Stimulated activated CD4-positive, alpha-beta T cell treated with anti-CD3 and anti-CD28 coated beads, Interleukin-15, amount 100 ng/mL, for 48 hours (primary cell): ENCODE data around the gene ASPG.

ENCODE experiments used
- DNase-seq, 2 donors: peaks; one replicate each; pipeline ENCODE4 v3.0.0-alpha.2; 2020; ENCODE audit warnings: low read depth in 2 of 2

ASPG gene

GRCh38 chr14:104105071-104105821, 19.7 kb downstream of the ASPG start:
- no peak for DNase-seq

- no peak for DNase-seq
These were observed 20.4 kb downstream of the ASPG start for GRCh38 chr14:104105822-104106470.

- no peak for DNase-seq
These were observed 21.0 kb downstream of the ASPG start for GRCh38 chr14:104106471-104106991.

DNA sequence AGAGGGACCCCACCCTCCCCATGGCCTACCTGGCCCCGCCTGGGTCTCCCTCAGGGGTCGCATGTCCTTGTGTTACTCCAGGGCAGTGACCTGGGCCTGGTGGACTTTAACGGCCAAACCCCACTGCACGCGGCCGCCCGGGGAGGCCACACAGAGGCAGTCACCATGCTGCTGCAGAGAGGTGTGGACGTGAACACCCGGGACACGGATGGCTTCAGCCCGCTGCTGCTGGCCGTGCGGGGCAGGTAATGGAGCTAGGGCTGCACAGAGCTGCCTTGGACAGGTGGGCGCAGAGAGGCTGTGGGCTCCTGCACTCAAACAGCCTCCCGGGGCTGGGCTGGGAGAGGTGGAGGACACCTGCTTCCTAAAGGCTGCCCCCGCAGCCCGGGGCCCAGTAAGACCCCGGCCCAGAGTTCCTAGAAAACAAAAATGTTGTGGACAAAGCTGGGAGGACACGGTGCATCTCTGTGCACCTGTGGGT, 21.6 kb downstream of the ASPG start:
- no peak for DNase-seq

DNA sequence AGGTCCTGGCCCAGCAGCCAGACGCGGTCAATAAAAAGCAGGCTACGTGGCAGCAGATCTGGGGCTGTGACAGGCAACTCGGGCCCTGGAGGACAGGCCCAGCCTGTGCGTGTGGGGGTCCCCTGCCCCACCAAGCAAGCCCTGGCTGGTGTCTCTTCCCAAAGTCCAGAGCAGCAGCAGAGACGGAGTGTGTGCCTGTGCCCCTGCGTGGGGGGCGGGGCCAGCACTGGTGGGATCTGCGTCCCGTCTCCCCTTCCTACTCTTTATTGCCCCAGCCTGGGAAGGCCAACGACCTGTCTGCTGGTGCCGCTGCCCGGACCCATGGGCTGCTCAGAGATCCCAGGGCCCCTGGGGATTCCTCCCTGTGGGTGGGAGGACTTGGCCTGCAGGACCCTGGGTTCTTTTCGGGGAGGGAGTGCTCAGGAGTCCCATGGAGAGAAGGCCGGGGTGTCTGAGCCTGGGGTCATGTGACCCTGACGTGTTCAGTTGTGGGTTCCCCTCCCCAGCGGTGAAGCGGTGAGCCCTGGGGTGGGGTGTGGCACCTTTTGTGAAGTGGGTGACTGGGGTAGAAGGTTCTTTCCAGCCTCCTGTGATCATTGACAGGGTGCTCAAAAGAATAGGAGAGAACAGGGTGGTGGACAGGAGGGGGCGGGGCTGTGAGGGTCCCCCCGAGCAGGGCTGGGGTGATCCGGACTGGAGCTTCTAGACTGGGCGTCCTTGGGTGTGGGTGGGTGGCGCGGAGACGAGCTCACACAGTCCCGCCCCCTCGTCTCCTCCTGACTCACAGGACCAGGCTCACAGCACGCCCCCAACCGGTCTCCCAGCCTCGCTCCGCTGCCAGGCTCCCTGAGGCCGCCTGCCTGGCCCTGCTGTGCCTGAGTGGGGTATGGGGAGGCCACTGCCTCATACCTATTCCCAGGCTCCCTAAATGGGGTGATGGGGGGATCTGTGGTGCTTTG, 22.4 kb downstream of the ASPG start:
- no peak for DNase-seq

DNA sequence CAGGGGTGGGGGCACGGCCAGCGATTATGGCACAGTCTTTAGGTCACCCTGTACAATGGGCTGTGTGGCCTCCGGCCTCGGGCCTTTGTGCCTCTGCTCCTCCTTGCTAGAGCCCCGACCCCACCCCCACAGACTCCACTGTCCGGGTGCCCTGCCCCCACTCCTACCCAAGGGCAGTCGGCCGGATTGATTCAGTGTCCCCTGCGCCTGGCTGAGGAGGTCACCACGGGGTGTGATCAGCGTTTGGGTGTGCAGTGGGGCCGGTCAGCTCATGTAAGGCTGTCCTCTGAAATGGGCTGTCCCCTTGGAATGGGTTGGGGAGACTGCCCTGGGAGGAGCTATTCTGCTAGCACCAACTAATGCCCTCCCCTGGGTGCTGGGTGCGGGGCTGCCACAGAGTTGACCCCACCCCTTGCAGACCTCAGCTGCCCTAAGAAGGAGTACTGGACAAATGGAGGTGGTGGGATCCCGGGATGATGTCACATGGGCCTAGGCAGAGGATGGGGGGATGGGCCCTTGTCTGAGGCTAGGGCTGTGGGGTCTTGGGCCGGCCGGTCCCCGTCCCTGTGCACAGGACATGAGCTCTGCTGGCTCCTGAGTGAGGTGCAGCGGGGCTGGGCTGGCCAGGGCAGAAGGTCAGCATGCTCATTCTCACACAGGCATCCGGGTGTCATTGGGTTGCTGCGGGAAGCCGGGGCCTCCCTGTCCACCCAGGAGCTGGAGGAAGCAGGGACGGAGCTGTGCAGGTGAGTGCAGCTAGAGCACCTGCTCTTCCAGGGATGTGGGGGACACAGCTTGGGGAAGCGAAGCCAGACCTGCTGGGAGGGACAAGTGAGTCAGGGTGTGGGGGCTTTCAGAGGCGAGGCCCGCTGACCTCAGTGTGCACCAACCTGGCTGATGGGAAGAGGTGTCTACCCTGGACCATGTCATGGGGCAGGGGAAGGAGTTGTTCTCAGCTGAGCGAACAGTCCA, 23.4 kb downstream of the ASPG start:
- no peak for DNase-seq

DNA sequence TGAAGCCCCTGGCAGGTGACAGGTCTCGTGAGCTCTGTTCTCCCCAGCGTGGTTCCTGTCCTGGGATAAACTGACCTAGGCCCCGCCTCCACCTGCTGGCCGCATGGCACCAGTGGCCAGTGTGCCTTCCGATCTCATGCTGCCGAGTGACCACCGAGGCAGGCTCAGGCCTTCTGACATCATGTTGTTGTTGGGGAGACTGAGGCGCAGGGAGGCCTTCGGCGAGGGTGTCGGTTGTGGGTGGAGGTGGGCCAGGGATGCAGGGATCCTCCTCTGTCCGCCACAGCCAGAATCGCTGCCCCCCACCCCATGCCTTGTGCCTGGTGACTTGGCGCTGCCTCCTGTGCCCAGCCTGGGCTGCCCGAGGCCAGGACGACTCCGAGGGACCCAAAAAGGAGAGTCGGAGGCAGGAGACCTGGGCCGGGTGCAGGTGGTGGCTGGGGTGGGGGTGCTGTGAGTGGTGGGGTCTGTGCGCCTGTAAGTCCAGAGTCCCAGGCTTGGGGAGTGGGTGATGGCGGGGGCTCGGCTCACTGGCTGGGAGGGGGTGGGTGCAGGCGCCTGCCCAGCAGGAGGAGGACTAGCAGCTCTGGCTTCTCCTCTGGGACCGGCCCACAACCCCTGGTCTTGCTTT, 24.3 kb downstream of the ASPG start:
- DNase-seq: no peak

- no peak for DNase-seq
These were observed 25.1 kb downstream of the ASPG start for GRCh38 chr14:104110491-104111209.

DNA sequence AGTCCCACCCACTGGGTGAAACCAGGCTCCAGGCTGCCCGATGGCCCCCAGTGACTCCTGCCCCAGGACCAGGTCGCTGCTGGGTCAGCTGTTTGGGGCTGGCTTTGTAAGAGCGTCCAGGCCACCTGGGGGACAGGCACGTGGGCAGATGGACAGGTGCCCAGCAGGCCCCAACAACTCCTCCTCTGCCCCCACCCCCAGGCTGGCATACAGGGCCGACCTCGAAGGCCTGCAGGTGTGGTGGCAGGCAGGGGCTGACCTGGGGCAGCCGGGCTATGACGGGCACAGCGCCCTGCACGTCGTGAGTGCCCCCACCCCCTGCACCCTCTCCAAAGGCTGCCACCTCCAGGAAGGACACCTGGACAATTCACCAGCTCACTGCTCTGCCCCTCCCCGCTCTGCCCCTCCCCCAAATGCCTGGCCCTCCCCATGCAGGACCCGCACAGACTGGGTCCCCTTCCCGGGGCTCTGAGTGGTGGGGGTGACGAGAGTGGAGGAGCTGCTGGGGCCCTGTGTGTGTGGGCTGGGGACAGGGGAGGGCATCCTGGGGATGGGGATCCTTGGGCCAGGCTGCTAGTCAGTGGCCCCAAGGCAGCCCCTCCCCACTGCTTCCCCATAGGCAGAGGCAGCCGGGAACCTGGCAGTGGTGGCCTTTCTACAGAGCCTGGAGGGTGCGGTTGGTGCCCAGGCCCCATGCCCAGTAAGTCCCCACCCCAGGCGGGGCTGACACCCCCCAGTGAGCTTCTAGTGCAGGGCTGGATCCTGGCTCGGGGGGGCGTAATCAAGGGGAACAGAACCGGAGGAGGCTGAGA, 26.0 kb downstream of the ASPG start:
- no peak for DNase-seq

DNA sequence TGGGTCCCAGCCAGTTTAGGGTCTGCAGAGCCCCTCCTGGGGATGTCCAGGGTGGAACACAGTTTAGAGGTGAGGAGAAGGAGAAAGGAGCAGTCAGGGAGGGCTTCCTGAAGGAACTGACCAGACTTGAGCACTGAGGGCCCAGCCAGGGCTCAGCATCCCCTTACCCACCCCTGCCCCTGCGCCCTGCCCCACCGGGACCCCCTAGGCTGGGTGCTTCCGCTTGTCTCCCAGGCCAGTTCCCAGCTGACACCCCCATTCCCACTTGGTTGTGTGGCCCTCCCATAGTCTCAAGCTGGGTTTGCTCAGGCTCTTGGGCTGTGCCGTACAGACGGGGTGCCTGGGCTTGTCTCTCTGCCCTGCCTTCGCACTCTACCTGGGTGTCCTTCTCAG, 26.6 kb downstream of the ASPG start:
- no peak for DNase-seq

DNA sequence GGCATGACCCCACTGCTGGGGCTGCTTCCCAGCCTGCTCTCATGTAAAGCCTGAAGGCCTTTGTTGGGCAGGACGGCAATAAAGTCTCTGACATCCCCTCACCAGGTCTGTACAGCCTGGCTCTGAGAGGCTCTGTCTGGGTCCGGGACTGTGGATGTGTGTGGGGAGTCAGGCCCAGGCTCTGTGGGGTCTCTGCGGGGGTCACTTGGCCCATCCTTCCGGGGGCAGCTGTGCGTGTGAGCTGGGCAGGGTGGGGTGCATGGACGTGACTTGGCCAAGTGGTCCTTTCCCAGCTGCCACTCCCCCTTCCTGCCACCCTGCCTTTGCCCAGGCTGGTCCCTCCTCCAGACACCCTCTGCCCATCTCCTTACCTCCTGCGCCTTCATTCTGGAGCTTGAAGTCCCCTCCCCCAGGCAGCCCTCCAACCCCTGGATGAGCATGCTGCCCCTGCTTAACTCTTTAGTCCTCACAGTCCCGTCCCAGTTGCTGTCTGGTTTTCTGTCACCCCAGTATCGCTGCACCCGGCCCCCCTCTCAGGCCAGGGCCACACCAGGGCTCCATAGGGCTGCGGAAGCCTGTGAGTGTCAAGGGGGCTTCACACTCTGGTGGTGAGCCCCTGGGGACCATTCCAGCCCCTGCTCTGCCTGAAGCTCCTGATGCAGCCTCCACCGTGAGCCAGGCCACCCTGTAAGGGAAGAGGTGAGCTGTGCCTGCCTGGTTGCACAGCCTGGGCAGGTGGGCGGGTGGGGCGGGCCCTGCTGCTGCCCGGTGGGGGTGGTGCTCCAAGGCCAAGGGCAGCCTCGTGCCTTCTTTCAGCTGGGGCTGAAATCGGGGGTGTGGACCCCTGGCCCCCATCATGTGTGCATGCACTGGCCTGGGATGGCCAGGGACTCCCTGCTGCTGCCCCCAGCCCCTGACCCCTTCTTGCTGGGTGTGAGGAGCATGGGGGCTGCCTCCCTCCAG, 27.4 kb downstream of the ASPG start:
- DNase-seq: no peak

DNA sequence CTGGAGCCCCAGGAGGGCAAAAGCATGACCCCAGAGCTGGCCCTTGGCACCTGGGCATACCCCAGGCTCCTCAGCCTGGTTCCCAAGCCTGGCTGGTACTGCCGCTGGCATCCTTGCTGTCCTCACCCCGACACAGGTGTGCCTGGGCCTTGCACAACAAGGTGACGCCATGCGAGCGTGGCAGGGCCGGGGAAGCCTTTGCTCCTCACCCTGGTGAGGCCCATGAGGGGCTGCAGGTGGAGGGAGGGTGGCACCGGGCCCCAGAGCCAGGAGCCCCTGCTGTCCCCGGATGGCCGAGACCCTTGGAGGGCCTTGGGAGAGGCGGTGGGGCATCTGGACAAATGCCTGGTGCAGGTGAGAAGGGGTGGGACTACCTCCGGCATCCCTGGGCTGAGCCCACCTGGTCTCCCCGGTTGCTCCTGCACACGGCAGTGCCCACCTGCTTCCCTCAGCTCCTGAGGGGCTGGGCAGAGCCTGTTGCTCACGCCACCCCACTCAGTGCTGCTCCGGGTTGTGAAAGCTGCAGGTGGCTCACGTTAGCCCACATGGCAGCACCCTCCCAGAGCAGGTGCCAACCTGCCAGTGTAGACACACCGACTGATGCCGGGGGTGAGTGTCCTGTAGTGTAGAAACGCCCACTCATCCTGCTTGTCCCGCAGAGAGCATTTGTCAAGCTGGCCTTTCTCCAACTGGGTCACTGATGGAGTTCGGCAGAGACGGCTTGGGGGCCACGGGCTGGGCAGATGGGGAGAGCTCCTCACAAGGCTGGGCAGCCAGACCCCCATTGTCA, 28.3 kb downstream of the ASPG start:
- no peak for DNase-seq

- no peak for DNase-seq
These were observed 29.1 kb downstream of the ASPG start for GRCh38 chr14:104114421-104115130.

- no peak for DNase-seq
These were observed 29.7 kb downstream of the ASPG start for GRCh38 chr14:104115131-104115600.

- DNase-seq: no peak
These were observed 30.3 kb downstream of the ASPG start for GRCh38 chr14:104115691-104116287.
